ENCODE measurements around the gene ATG13. TPM values are rescaled to one million over a fixed set of nuclear protein-coding genes. Genes with fewer than 3 reads are reported as not detected.

Gene ATG13
- total and polyA plus RNA-seq, 2 experiments from 2014 or later = 32.9 to 71.1 TPM

- TF ChIP-seq EZH2phosphoT487 (IDR thresholded peaks at IDR 0.05; ENCODE audit: unreplicated experiment) = no peak
- no peaks in the 10 kb centered on the region for H3K9me3 Mint-ChIP-seq
- H3K4me3 ChIP-seq = no peak overlapping the region
- no peaks in the 10 kb centered on the region for H3K4me1 ChIP-seq (ENCODE audit: insufficient read depth)
- peaks cover 4% of the 10 kb centered on the region for H4K20me1 ChIP-seq (replicated peaks; ENCODE audit: insufficient read depth)
- no peaks in the 10 kb centered on the region for H3K4me1 Mint-ChIP-seq
- no peak overlapping the region for H3K4me2 ChIP-seq
- peaks cover 58% of the 10 kb centered on the region for H3K79me2 ChIP-seq (replicated peaks; ENCODE audit: insufficient read depth)
- no peak for ATAC-seq
- H3K4me3 Mint-ChIP-seq = no peak overlapping the region
- peaks cover 13% of the 10 kb centered on the region; the same call in 1 of the 2 replicates for H3K36me3 ChIP-seq (ENCODE audit: insufficient read depth)
- peaks cover 28% of the 10 kb centered on the region for H3K36me3 Mint-ChIP-seq (ENCODE audit: low read depth)
- no peak overlapping the region for H3K27ac ChIP-seq (ENCODE audit: low read depth)
- H3K27me3 Mint-ChIP-seq (ENCODE audit: insufficient read depth, low read depth, poor library complexity) = peaks cover 2% of the 10 kb centered on the region
- no peak overlapping the region for H2AFZ ChIP-seq
- peak overlapping the region; percentile 72; the same call in 1 of the 2 replicates for H3K27ac Mint-ChIP-seq
- H3F3A ChIP-seq (replicated peaks; ENCODE audit: low read depth) = no peaks in the 10 kb centered on the region
- peak; percentile 24 for DNase-seq (ENCODE audit: low spot score)
- no peaks in the 10 kb centered on the region for H3K27me3 ChIP-seq (ENCODE audit: insufficient read depth)
- H3K9me2 ChIP-seq (ENCODE audit: insufficient read depth) = no peaks in the 10 kb centered on the region
Measured at GRCh38 chr11:46625406-46625805, 8.1 kb downstream of the ATG13 start.

DNA sequence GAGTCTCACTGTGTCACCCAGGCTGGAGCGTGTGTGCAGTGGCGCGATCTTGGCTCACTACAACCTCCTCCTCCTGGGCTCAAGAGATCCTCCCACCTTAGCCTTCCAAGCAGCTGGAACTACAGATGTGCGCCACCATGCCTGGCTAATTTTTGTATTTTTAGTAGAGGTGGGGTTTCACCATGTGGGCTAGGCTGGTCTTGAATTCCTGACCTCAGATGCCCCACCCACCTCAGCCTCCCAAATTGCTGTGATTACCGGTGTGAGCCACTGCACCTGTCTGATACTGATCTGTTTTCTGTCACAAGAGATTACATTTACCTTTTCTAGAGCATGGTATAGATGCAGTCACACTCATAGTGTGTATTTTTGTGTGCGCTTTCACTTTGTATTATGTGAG, 11.6 kb downstream of the ATG13 start:
- H3K27me3 Mint-ChIP-seq (ENCODE audit: insufficient read depth, low read depth, poor library complexity) = peaks cover 3% of the 10 kb centered on the region
- Histone ChIP-seq H2AFZ (no peak overlapping the region), H3F3A (replicated peaks; ENCODE audit: low read depth) (no peaks in the 10 kb centered on the region), H3K36me3 (ENCODE audit: insufficient read depth) (peaks cover 5% of the 10 kb centered on the region; the same call in 1 of the 2 replicates), H3K4me1 (ENCODE audit: insufficient read depth) (no peaks in the 10 kb centered on the region), H3K27ac (ENCODE audit: low read depth) (no peak overlapping the region), H3K27me3 (ENCODE audit: insufficient read depth) (no peaks in the 10 kb centered on the region), H3K4me2 (no peak overlapping the region), H3K9me2 (ENCODE audit: insufficient read depth) (no peaks in the 10 kb centered on the region), H4K20me1 (replicated peaks; ENCODE audit: insufficient read depth) (peaks cover 4% of the 10 kb centered on the region), H3K4me3 (no peak overlapping the region), H3K79me2 (replicated peaks; ENCODE audit: insufficient read depth) (peaks cover 27% of the 10 kb centered on the region)
- DNase-seq (ENCODE audit: low spot score) (no peak), ATAC-seq (no peak)
- no peak overlapping the region for H3K4me3 Mint-ChIP-seq
- H3K9me3 Mint-ChIP-seq = no peaks in the 10 kb centered on the region
- H3K36me3 Mint-ChIP-seq (ENCODE audit: low read depth) = peaks cover 23% of the 10 kb centered on the region; the same call in 2 of the 3 replicates
- H3K4me1 Mint-ChIP-seq = no peaks in the 10 kb centered on the region
- H3K27ac Mint-ChIP-seq = peak overlapping the region; percentile 67
- TF ChIP-seq STAT1 (IDR thresholded peaks at IDR 0.05; ENCODE audit: unreplicated experiment) (no peak), REST (IDR thresholded peaks at IDR 0.05; ENCODE audit: unreplicated experiment) (no peak), CREB1 (CRISPR knock-in tag; IDR thresholded peaks at IDR 0.05; ENCODE audit: low read depth) (no peak), EZH2phosphoT487 (IDR thresholded peaks at IDR 0.05; ENCODE audit: unreplicated experiment) (no peak), CTCF (conservative IDR thresholded peaks at IDR 0.05; ENCODE audit: low read depth in 2 of 2) (no peak), ZNF331 (CRISPR knock-in tag; IDR thresholded peaks at IDR 0.05; ENCODE audit: low read depth) (no peak), NANOG (IDR thresholded peaks at IDR 0.05; ENCODE audit: borderline replicate concordance) (no peak), JUNB (IDR thresholded peaks at IDR 0.05; ENCODE audit: unreplicated experiment) (no peak), ZNF114 (CRISPR knock-in tag; IDR thresholded peaks at IDR 0.05) (no peak)
- TF ChIP-seq, protein P1, sequence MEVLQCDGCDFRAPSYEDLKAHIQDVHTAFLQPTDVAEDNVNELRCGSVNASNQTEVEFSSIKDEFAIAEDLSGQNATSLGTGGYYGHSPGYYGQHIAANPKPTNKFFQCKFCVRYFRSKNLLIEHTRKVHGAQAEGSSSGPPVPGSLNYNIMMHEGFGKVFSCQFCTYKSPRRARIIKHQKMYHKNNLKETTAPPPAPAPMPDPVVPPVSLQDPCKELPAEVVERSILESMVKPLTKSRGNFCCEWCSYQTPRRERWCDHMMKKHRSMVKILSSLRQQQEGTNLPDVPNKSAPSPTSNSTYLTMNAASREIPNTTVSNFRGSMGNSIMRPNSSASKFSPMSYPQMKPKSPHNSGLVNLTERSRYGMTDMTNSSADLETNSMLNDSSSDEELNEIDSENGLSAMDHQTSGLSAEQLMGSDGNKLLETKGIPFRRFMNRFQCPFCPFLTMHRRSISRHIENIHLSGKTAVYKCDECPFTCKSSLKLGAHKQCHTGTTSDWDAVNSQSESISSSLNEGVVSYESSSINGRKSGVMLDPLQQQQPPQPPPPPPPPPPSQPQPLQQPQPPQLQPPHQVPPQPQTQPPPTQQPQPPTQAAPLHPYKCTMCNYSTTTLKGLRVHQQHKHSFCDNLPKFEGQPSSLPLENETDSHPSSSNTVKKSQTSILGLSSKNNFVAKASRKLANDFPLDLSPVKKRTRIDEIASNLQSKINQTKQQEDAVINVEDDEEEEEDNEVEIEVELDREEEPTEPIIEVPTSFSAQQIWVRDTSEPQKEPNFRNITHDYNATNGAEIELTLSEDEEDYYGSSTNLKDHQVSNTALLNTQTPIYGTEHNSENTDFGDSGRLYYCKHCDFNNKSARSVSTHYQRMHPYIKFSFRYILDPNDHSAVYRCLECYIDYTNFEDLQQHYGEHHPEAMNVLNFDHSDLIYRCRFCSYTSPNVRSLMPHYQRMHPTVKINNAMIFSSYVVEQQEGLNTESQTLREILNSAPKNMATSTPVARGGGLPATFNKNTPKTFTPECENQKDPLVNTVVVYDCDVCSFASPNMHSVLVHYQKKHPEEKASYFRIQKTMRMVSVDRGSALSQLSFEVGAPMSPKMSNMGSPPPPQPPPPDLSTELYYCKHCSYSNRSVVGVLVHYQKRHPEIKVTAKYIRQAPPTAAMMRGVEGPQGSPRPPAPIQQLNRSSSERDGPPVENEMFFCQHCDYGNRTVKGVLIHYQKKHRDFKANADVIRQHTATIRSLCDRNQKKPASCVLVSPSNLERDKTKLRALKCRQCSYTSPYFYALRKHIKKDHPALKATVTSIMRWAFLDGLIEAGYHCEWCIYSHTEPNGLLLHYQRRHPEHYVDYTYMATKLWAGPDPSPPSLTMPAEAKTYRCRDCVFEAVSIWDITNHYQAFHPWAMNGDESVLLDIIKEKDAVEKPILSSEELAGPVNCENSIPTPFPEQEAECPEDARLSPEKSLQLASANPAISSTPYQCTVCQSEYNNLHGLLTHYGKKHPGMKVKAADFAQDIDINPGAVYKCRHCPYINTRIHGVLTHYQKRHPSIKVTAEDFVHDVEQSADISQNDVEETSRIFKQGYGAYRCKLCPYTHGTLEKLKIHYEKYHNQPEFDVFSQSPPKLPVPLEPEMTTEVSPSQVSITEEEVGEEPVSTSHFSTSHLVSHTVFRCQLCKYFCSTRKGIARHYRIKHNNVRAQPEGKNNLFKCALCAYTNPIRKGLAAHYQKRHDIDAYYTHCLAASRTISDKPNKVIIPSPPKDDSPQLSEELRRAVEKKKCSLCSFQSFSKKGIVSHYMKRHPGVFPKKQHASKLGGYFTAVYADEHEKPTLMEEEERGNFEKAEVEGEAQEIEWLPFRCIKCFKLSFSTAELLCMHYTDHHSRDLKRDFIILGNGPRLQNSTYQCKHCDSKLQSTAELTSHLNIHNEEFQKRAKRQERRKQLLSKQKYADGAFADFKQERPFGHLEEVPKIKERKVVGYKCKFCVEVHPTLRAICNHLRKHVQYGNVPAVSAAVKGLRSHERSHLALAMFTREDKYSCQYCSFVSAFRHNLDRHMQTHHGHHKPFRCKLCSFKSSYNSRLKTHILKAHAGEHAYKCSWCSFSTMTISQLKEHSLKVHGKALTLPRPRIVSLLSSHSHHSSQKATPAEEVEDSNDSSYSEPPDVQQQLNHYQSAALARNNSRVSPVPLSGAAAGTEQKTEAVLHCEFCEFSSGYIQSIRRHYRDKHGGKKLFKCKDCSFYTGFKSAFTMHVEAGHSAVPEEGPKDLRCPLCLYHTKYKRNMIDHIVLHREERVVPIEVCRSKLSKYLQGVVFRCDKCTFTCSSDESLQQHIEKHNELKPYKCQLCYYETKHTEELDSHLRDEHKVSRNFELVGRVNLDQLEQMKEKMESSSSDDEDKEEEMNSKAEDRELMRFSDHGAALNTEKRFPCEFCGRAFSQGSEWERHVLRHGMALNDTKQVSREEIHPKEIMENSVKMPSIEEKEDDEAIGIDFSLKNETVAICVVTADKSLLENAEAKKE (CRISPR knock-in tag; IDR thresholded peaks at IDR 0.05) = no peak
